Femur (tissue), 1 donor: ENCODE measurements around the gene ANKRD31.
"Not testable (repeated sequence)": the region's sequence is repeated elsewhere in the genome, so short reads cannot be mapped to it uniquely, and the experiment has no call there.

Experiments
- DNase-seq: peaks from one replicate; pipeline ENCODE4 v3.0.0-alpha.2; 2017

The ANKRD31 gene, protein sequence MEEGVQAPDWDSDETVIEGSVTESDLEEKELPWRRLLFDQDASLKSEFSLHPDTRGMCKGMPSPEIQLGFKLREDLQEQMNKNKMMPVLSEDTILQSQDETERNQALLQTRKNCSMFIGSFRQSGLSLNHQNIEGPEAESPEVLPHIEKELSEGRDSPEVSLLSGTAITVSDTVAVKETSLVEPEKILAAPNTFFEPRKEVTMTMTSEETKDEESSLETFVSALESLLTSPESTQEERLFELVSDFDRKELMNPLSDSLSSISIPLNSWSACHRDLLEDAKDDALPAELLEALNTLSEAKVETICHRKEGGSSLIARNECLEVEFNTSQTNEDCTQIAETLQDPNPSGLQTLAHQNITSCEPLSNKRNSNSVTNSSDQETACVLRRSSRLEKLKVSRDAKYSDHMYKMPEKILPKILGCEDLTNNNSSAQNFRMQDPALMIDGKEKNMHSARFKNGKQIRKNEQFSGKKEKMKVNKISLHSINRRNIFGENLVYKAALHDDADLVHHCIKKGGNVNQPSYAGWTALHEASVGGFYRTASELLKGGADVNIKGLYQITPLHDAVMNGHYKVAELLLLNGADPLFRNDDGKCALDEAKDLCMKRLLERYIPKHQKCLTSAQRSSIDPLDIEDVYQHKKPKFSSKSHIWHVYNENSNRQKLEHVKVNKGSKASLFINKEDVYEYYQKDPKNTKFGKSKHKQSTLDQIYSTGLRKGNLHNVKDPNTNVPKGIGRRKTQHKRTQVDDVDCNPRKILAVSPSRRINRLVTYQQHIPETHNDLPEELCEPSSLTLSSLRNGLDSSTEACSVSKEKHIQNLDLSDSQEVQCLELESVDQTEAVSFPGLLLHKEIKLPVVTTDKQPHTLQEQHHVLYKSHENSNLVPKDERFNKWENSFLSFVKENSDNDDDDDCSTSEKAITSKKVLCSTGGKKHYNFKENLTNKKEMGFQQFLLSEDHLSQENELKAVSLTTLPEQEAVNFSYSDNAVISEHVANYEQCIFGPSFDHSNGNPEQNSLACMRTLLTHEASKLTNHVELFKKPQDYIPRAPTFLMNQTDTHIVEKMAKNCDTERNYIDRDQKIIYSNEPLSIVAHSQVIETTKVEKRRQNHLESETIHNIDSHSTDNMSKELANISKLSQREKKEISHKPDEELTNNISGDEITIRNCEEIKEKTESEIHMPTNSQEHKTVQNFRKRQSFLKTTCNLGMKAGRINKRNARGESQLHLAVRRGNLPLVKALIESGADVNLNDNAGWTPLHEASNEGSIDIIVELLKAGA (N-terminal part only)

GRCh38 chr5:75236322-75237316 is at the start of gene ANKRD31:
Gene ANKRD31 (minus strand): TSS chr5:75236878. CDS start chr5:75236686, 192 bp downstream.
- peak; percentile 91 for DNase-seq

GRCh38 chr5:75286211-75286773 is 49.6 kb upstream of the ANKRD31 start:
- no peak for DNase-seq

- DNase-seq = no peak
Observed at GRCh38 chr5:75282581-75282980, 45.9 kb upstream of the ANKRD31 start.

GRCh38 chr5:75281716-75282465 is 45.2 kb upstream of the ANKRD31 start:
- DNase-seq = no peak

GRCh38 chr5:75279321-75279720 is 42.6 kb upstream of the ANKRD31 start:
- DNase-seq = no peak

GRCh38 chr5:75277463-75277862 is 40.8 kb upstream of the ANKRD31 start:
- no peak for DNase-seq

GRCh38 chr5:75275756-75276155 is 39.1 kb upstream of the ANKRD31 start:
- DNase-seq = no peak

DNA sequence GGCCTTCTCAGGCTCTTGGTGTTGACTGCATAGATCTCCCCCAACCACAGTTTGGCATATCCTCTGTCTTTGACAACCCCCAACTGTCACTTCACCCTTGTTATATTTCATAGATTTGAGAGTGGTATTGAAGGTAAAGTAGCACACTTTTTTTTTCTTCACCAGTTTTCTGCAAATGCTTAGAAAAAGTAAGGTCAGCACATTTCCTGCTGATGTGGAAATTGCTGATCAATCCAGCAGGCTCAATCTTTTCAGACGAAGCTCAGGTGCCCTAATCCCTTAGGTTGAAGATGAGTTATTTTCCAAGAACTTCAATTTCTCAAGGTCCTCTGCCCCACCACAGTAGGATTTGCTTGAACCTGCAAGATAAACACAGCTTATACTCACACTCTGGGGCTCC is 38.5 kb upstream of the ANKRD31 start:
- DNase-seq = no peak

DNA sequence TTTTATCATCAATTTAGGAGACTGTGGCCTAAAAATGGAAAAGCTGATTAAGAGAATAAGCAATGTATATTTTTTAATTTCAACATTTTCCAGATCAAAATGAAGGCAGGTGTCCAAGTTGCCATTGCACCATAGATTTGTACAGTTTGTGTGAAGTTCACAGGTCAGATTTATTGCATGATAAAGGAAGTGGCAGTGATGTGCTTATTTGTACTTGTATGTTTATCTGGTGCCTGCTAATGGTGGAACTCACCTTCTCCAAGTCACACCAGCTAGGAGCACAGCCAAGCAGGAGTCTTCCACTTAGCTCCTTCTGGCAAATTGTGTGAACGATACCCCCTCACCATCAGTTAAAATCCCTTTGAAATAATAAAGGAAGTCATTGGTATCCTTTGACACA is 37.8 kb upstream of the ANKRD31 start:
- DNase-seq = no peak

- not testable (repeated sequence) for DNase-seq
Observed at GRCh38 chr5:75270605-75271004, 33.9 kb upstream of the ANKRD31 start.

DNA sequence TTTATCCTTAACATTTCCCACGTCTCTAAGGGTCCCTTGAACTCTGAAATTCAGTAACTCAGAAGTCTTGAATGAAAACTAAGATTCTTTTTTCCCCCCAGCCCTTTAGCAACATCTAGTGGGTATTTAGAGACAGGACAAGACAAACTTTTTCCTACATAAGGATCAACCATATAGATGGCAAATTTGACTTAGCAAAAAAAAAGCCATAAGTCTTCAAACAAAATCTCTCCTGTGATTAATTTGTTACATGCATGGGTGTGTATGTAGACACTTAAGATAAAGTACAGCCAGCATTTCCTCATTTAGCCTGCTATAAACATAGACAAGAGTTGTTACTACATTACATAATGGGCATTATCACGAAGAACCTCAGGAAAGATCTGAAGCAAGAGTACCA is 29.1 kb upstream of the ANKRD31 start:
- no peak for DNase-seq

DNA sequence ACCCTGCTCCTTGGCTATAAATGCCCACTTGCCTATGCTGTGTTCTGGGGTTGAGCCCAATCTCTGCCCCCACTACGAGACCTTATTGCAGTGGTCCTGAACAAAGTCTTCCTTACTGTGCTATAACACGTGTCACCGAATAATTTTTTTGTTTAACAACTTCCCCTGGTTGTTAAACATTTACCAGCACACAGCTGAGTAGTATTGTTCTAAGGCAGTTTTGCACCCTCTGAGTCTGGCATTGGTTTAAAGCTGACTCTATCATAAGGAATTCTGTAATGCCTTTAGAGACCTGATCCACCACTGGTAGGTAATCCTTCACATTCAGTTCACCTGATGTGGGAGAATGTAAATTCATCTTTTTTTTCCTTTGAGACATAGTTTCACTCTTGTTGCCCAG is 25.6 kb upstream of the ANKRD31 start:
- DNase-seq = no peak

DNA sequence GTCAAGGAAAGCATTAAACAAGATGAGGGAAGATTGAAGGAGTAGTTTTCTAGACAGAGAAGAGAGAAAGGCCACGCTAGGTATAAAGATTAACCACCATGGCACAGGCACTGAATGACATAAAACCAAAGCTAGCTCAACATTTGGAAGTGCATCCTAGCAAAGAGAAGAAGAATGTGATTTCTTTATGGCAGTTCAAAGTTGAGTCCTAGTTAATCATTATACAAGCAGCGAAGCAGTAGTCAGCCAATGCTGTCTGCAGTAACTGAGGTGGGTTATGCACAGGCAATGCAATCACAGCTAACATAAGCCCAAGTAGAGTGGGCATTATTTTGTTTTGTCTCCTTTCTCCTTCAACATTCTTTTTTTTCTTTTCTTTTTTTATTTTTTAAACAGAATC is 24.0 kb upstream of the ANKRD31 start:
- DNase-seq = no peak

GRCh38 chr5:75250452-75250851 is 13.8 kb upstream of the ANKRD31 start:
- not testable (repeated sequence) for DNase-seq

DNA sequence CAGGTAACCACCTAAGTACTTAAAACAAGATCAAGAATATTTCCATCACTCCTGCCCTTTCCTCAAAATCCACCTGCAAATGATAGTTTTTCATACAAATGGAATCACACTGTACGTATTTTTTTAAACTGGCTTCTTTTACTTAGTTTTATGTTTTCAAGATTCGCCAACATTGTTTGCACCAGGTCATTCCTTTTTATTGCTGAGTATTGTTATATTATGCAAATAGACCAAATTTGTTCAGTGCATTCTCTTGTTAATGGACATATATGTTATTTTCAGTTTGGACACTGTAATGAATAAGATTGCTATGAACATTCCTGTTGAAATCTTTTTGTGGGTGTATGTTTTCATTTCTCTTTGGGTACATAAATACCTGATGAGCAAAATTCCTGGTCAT is 8.3 kb upstream of the ANKRD31 start:
- DNase-seq = no peak

GRCh38 chr5:75243510-75243909 is 6.8 kb upstream of the ANKRD31 start:
- DNase-seq = no peak

DNA sequence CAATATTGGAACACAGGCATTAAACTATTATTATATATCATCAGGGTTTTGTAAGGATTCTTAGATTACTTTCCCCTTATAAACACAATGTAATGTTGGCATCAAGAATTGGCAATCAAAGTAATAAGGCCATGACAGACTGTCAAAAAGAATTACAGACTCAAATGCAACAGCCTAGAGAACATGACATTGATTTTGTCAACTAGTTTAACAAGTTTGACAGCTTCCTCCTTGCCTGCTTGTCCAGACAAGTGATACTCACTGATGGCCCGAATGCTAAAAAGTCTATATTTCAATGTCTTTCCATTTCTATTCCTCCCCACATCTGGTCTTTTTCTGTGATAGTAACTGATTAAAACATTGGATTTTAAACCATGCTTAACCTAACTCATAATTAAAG is 6.4 kb upstream of the ANKRD31 start:
- DNase-seq = no peak

GRCh38 chr5:75242067-75242466 is 5.4 kb upstream of the ANKRD31 start:
- no peak for DNase-seq

DNA sequence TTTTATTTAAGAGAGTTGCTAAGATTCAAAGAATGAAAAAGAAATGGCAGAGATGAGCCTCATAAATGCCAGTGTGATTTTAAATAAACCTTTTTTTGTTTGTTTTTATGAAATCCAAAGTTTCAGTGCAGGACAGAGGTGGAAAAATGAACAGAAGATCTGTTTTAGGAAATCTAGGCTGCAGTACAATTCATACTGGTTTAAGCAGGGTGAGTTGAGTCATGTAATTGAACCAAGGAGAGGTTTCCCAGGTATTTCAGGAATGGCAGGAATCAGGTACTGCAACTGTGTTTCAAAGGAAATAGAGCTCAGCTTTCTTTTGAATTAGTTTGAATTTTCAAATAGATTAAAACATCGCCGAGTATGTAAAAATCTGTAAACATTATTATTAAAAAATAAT is 3.0 kb upstream of the ANKRD31 start:
- DNase-seq = no peak

DNA sequence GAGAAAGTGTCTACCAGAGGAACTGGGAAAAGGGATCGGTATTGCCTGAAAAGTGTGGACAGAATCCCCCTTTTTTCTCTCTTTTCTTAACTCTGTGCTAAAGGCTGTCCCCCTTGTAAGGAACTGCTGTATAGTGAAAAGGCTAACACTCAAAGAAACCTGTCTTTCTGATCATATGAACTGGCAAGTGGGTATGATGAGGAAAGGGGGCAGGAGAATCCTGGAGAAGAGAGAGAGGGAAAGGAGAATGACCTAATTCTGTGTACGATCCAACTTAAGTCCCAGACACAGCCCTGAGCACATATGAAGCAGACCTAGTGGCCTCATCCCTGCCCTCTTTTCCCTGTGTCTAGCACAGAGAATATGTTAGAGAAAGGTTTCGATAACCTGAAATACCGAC is 967 bp downstream of the ANKRD31 start:
- DNase-seq = no peak

DNA sequence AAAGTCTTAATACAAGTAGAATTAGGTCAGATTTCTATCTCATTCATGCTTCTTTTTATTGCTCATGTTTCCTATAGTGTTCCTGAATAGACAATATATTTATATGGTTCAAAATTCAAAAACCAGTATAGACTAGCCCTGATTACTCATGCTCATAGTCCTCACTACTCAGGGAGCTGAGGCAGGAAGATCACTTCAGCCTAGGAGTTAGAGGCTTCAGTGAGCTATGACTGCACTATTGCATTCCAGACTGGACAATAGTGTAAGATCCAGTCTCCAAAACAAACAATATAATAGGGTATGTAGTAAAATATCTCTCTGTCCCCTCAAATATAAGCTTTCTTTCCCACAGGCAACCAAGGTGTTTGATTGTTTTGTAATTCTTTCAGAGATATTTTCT is 2.4 kb downstream of the ANKRD31 start:
- no peak for DNase-seq
